DOHH2 (cell line): ENCODE results near the gene PMVK.

Experiments
- EZH2phosphoT487 ChIP-seq: fragments of 200-600 bp; sonication (generic); IDR thresholded peaks from 2 replicates; pipeline ENCODE4 v1.6.1; 2017; ENCODE audit warnings: borderline replicate concordance, mild to moderate bottlenecking, antibody characterized with exemption, low read length, moderate library complexity, mixed read lengths
- TF ChIP-seq, protein P1 (sequence below): fragments of 200-600 bp; sonication (generic); IDR thresholded peaks from one replicate; pipeline ENCODE4 v1.5.1; 2014; ENCODE audit warnings: antibody characterized with exemption, mild to moderate bottlenecking, low read depth, low read length; ENCODE audit not compliant: poor library complexity, severe bottlenecking

DNA sequence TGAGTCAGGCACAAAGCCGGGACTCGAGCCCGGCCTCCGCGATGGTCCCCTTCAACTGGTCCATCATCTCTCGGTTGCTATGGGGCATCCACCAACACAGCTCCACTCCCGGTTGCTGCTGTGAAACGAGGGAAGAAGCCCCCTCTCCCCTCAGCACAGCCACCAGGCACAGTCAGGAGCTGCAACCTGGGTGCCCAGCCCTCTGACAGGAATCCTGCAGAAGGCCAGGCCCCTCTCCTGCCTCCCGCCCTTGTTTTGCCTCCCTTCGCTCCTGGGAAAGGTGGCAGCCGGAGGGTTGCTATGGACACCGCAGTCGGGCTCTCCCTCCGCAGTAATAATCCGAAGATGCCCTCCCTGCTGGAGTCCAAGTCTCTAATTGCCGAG is 57.5 kb downstream of the PMVK start:
- TF ChIP-seq, protein P1, sequence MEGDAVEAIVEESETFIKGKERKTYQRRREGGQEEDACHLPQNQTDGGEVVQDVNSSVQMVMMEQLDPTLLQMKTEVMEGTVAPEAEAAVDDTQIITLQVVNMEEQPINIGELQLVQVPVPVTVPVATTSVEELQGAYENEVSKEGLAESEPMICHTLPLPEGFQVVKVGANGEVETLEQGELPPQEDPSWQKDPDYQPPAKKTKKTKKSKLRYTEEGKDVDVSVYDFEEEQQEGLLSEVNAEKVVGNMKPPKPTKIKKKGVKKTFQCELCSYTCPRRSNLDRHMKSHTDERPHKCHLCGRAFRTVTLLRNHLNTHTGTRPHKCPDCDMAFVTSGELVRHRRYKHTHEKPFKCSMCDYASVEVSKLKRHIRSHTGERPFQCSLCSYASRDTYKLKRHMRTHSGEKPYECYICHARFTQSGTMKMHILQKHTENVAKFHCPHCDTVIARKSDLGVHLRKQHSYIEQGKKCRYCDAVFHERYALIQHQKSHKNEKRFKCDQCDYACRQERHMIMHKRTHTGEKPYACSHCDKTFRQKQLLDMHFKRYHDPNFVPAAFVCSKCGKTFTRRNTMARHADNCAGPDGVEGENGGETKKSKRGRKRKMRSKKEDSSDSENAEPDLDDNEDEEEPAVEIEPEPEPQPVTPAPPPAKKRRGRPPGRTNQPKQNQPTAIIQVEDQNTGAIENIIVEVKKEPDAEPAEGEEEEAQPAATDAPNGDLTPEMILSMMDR, result no peak
- no peak for TF ChIP-seq EZH2phosphoT487
